Measurements from ENCODE around the gene RIPPLY3. TPM values are rescaled to one million over a fixed set of nuclear protein-coding genes. Genes with fewer than 3 reads are reported as not detected.
A peak's percentile ranks its signal among the peaks of the same experiment; 100 is the strongest.

The RIPPLY3 gene
- total RNA-seq = 0.44 TPM
- long read RNA-seq = 0 reads

GRCh38 chr21:37006486-37007291 is at the start of gene RIPPLY3:
Gene RIPPLY3, plus strand, starts transcription at chr21:37006702. Its CDS starts 71 bp downstream, at chr21:37006773.
- no peaks in the 10 kb centered on the region for H3K9me3 ChIP-seq
- intact Hi-C loops (cut with DNase I) = no loop called here
- peak; percentile 2 to 5 for ATAC-seq
- H3K36me3 ChIP-seq = no peaks in the 10 kb centered on the region
- H3K4me1 ChIP-seq = peaks cover 22% of the 10 kb centered on the region
- H3K4me3 ChIP-seq = peak within 1 kb of the TSS; percentile 49
- TF ChIP-seq, protein P1, sequence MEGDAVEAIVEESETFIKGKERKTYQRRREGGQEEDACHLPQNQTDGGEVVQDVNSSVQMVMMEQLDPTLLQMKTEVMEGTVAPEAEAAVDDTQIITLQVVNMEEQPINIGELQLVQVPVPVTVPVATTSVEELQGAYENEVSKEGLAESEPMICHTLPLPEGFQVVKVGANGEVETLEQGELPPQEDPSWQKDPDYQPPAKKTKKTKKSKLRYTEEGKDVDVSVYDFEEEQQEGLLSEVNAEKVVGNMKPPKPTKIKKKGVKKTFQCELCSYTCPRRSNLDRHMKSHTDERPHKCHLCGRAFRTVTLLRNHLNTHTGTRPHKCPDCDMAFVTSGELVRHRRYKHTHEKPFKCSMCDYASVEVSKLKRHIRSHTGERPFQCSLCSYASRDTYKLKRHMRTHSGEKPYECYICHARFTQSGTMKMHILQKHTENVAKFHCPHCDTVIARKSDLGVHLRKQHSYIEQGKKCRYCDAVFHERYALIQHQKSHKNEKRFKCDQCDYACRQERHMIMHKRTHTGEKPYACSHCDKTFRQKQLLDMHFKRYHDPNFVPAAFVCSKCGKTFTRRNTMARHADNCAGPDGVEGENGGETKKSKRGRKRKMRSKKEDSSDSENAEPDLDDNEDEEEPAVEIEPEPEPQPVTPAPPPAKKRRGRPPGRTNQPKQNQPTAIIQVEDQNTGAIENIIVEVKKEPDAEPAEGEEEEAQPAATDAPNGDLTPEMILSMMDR (IDR thresholded peaks at IDR 0.05) = no peak
- H3K27me3 ChIP-seq (ENCODE audit: low read depth) = peaks cover 30% of the 10 kb centered on the region
- DNase-seq = no peak
- H3K27ac ChIP-seq = no peak within 1 kb of the TSS

- Histone ChIP-seq H3K36me3 (peaks cover 18% of the 10 kb centered on the region), H3K27ac (no peak overlapping the region), H3K9me3 (no peaks in the 10 kb centered on the region), H3K4me1 (no peaks in the 10 kb centered on the region), H3K27me3 (ENCODE audit: low read depth) (no peaks in the 10 kb centered on the region), H3K4me3 (no peak overlapping the region)
- ATAC-seq (peak; percentile 21 to 32), DNase-seq (no peak)
- TF ChIP-seq, protein P1 (IDR thresholded peaks at IDR 0.05) = no peak
- intact Hi-C loops (cut with DNase I) = no loop called here
These were observed 47.3 kb upstream of the RIPPLY3 start for GRCh38 chr21:36959020-36959835.

GRCh38 chr21:36960676-36961284 is 45.7 kb upstream of the RIPPLY3 start:
- TF ChIP-seq, protein P1 (IDR thresholded peaks at IDR 0.05) = no peak
- peaks cover 18% of the 10 kb centered on the region for H3K36me3 ChIP-seq
- ATAC-seq = no peak

GRCh38 chr21:36962098-36962780 is 44.3 kb upstream of the RIPPLY3 start:
- no peaks in the 10 kb centered on the region for H3K27me3 ChIP-seq (ENCODE audit: low read depth)
- no peak for ATAC-seq
- TF ChIP-seq, protein P1 (IDR thresholded peaks at IDR 0.05) = no peak

More at GRCh38 chr21:36960676-36961284, 45.7 kb upstream of the RIPPLY3 start:
- Histone ChIP-seq H3K9me3 (no peaks in the 10 kb centered on the region), H3K4me3 (no peak overlapping the region), H3K27ac (no peak overlapping the region), H3K4me1 (peaks cover 10% of the 10 kb centered on the region), H3K27me3 (ENCODE audit: low read depth) (no peaks in the 10 kb centered on the region)
- DNase-seq = no peak
- intact Hi-C loops (cut with DNase I) = no loop called here

GRCh38 chr21:36964398-36964797 is 42.1 kb upstream of the RIPPLY3 start:
- ATAC-seq (no peak), DNase-seq (no peak)
- H3K4me1 ChIP-seq = peaks cover 10% of the 10 kb centered on the region
- intact Hi-C loops (cut with DNase I) = no loop called here
- no peak overlapping the region for H3K4me3 ChIP-seq
- H3K27me3 ChIP-seq (ENCODE audit: low read depth) = no peaks in the 10 kb centered on the region
- H3K9me3 ChIP-seq = no peaks in the 10 kb centered on the region
- peaks cover 18% of the 10 kb centered on the region for H3K36me3 ChIP-seq
- H3K27ac ChIP-seq = no peak overlapping the region
- TF ChIP-seq, protein P1 (IDR thresholded peaks at IDR 0.05) = no peak

More at GRCh38 chr21:36962098-36962780, 44.3 kb upstream of the RIPPLY3 start:
- Histone ChIP-seq H3K4me1 (peaks cover 10% of the 10 kb centered on the region), H3K27ac (no peak overlapping the region), H3K4me3 (no peak overlapping the region), H3K36me3 (peaks cover 18% of the 10 kb centered on the region), H3K9me3 (no peaks in the 10 kb centered on the region)
- no peak for DNase-seq
- intact Hi-C loops (cut with DNase I) = no loop called here

All from lower lobe of right lung (tissue), 2 donors.